Fibroblast of lung (primary cell): ENCODE data around the gene KRT20. TPM values are rescaled to one million over a fixed set of nuclear protein-coding genes. Genes with fewer than 3 reads are reported as not detected.

Experiments
- DNase-seq, 2 donors: peaks; one replicate each; pipeline versions ENCODE4 v3.0.0 to v3.0.0-alpha.2; 2010; ENCODE audit warnings: low read depth in 2 of 2
- H2AFZ ChIP-seq: 2 replicates; pipeline ENCODE4 v1.5.1; 2012; ENCODE audit warnings: low read length, control low read depth, inconsistent platforms
- H3K27ac ChIP-seq: 2 replicates; pipeline ENCODE4 v1.5.1; 2011; ENCODE audit warnings: low read length, control low read depth; ENCODE audit not compliant: insufficient read depth
- H3K27me3 ChIP-seq: 2 replicates; pipeline ENCODE4 v1.5.1; 2011; ENCODE audit warnings: mild to moderate bottlenecking, low read length; ENCODE audit not compliant: control insufficient read depth, insufficient read depth
- H3K36me3 ChIP-seq: 2 replicates; pipeline ENCODE4 v1.5.1; 2011; ENCODE audit warnings: low read length; ENCODE audit not compliant: control insufficient read depth, insufficient read depth
- H3K4me1 ChIP-seq: 2 replicates; pipeline ENCODE4 v1.5.1; 2011; ENCODE audit warnings: low read length; ENCODE audit not compliant: control insufficient read depth, insufficient read depth; ENCODE audit errors: extremely low read depth
- H3K4me2 ChIP-seq: 2 replicates; pipeline ENCODE4 v1.5.1; 2011; ENCODE audit warnings: low read length, control low read depth; ENCODE audit not compliant: insufficient read depth; ENCODE audit errors: extremely low read depth
- H3K4me3 ChIP-seq, 4 experiments: fragments of 200-600 bp in 1 of 4; sonication (generic) in 1 of 4; replicated peaks in 1 of 4; 2 replicates each; pipeline ENCODE4 v1.5.1; 2011 to 2016; ENCODE audit warnings: low read length in 4 of 4, low read depth in 3 of 4, mild to moderate bottlenecking in 3 of 4, control low read depth in 2 of 4, inconsistent platforms in 1 of 4, mixed read lengths in 1 of 4; ENCODE audit not compliant: insufficient read depth in 1 of 4; ENCODE audit errors: control extremely low read depth in 1 of 4
- H3K79me2 ChIP-seq: 2 replicates; pipeline ENCODE4 v1.5.1; 2012; ENCODE audit warnings: mild to moderate bottlenecking, low read length, inconsistent platforms; ENCODE audit not compliant: control insufficient read depth, insufficient read depth
- H3K9ac ChIP-seq: 2 replicates; pipeline ENCODE4 v1.5.1; 2011; ENCODE audit warnings: mild to moderate bottlenecking, low read length, control low read depth; ENCODE audit not compliant: insufficient read depth
- H3K9me3 ChIP-seq: 2 replicates; pipeline ENCODE4 v1.5.1; 2012; ENCODE audit warnings: low read depth, low read length; ENCODE audit not compliant: control insufficient read depth, insufficient read depth
- H4K20me1 ChIP-seq: 2 replicates; pipeline ENCODE4 v1.5.1; 2011; ENCODE audit warnings: low read length; ENCODE audit not compliant: control insufficient read depth, insufficient read depth; ENCODE audit errors: extremely low read depth
- EZH2 ChIP-seq: IDR thresholded peaks from 2 replicates; pipeline ENCODE4 v1.5.1; 2012; ENCODE audit warnings: low read length, control low read depth, mild to moderate bottlenecking; ENCODE audit errors: missing control alignments
- polyA plus RNA-seq, 2 donors: library from polyadenylated mRNA; depleted of rRNA in 1 of 2; stranded (reverse) in 1 of 2; unstranded in 1 of 2; fragments of >200 nt; gene quantifications; 2 replicates each; pipeline ENCODE4 v1.2.1, GENCODE V29; 2011 to 2012; ENCODE audit warnings: missing spikeins in 1 of 2
- total RNA-seq: library from RNA; depleted of rRNA; stranded (reverse); fragments of >200 nt; gene quantifications from 2 replicates; pipeline ENCODE4 v1.2.1, GENCODE V29; 2014
- TF ChIP-seq, protein P1 (sequence below), 2 donors: IDR thresholded peaks in 1 of 2; conservative IDR thresholded peaks in 1 of 2; 1 replicate in 1 of 2; 2 replicates in 1 of 2; pipeline ENCODE4 v1.5.1; 2011 to 2012; ENCODE audit warnings: low read length in 2 of 2, control low read depth in 1 of 2, inconsistent platforms in 1 of 2, low read depth in 1 of 2, mild to moderate bottlenecking in 1 of 2

Gene KRT20
- total and polyA plus RNA-seq, 2 donors (not counting 1 experiment from before 2014, with no cell fraction given): not detected

DNA sequence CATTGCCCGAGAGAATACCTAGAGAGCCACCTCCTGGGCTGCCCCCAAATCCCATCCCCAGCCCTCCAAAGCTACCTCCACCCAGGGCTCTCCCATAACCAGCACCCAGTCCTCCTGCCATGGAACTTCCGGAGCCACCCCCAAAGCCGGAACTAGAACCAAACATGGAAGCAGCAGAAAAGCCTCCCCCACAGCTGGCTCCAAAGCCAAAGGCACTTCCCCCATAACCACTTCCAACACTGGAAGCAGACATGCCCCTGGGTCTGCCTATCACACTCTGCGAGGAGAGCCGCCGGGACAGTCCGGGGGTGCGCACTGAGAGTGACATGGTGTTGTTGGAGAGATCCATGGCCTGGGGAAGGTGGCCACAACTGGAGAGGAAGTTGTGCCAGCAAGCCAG, 18.2 kb downstream of the KRT20 start, which contains the start of gene KRT12:
KRT12 (minus strand) TSS at position 386 of the 400 bp plus-strand sequence; CDS start at position 349, 37 bp downstream.
- Histone ChIP-seq H2AFZ (no peak within 1 kb of the TSS), H3K79me2 (no peaks in the 10 kb centered on the region), H3K9ac (no peak within 1 kb of the TSS), H3K36me3 (no peaks in the 10 kb centered on the region), H3K9me3 (no peaks in the 10 kb centered on the region), H3K4me1 (no peaks in the 10 kb centered on the region), H4K20me1 (no peaks in the 10 kb centered on the region), H3K4me3 (no peak within 1 kb of the TSS), H3K27me3 (no peaks in the 10 kb centered on the region), H3K27ac (no peak within 1 kb of the TSS), H3K4me2 (no peak within 1 kb of the TSS)
- TF ChIP-seq EZH2: no peak
- TF ChIP-seq, protein P1, sequence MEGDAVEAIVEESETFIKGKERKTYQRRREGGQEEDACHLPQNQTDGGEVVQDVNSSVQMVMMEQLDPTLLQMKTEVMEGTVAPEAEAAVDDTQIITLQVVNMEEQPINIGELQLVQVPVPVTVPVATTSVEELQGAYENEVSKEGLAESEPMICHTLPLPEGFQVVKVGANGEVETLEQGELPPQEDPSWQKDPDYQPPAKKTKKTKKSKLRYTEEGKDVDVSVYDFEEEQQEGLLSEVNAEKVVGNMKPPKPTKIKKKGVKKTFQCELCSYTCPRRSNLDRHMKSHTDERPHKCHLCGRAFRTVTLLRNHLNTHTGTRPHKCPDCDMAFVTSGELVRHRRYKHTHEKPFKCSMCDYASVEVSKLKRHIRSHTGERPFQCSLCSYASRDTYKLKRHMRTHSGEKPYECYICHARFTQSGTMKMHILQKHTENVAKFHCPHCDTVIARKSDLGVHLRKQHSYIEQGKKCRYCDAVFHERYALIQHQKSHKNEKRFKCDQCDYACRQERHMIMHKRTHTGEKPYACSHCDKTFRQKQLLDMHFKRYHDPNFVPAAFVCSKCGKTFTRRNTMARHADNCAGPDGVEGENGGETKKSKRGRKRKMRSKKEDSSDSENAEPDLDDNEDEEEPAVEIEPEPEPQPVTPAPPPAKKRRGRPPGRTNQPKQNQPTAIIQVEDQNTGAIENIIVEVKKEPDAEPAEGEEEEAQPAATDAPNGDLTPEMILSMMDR (conservative IDR thresholded peaks at IDR 0.05 in 1 of 2, IDR thresholded peaks at IDR 0.05 in 1 of 2; ENCODE audit: low read depth in 1 of 2, low read length in 2 of 2): no peak
- DNase-seq: no peak

DNA sequence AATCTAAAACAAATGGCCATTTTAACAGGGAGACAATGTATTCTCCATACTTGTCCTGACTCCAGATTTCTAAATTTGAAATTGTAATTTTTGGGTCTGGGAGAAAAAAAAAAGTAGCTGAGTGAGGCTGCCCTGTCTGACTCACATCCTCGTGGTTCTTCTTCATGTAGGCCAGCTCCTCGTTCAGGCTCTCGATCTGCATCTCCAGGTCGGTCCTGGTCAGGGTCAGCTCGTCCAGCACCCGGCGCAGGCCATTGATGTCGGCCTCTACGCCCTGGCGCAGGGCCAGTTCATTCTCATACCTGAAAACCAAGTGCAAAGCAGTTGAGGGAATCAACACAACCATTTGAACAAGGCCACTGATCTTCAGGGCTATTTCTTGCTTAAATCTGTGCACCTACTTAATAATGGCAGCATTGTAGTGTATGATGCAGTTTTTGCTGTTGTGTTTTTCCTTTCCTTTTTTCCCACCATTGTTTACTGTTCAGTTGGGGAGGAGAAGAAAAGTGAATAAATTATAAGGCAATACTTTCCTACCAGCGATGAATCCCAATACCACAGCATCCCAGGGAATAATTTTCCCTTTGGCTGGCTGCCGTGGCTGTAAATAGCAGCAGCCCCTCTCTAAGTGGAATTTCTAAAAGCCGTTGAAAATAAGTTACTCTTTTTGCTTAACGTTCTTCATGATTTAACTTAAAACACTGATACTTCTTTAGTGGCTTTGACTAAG, 20.2 kb downstream of the KRT20 start:
- Histone ChIP-seq H4K20me1 (no peaks in the 10 kb centered on the region), H3K4me1 (no peaks in the 10 kb centered on the region), H3K9me3 (no peaks in the 10 kb centered on the region), H3K36me3 (no peaks in the 10 kb centered on the region), H3K27ac (no peak overlapping the region), H3K79me2 (no peaks in the 10 kb centered on the region), H3K4me3 (no peak overlapping the region), H3K27me3 (no peaks in the 10 kb centered on the region), H2AFZ (no peak overlapping the region), H3K9ac (no peak overlapping the region), H3K4me2 (no peak overlapping the region)
- no peak for TF ChIP-seq EZH2
- TF ChIP-seq, protein P1 (conservative IDR thresholded peaks at IDR 0.05 in 1 of 2, IDR thresholded peaks at IDR 0.05 in 1 of 2; ENCODE audit: low read depth in 1 of 2, low read length in 2 of 2): no peak
- peak in 1 of 2 donors; percentile 20 for DNase-seq

DNA sequence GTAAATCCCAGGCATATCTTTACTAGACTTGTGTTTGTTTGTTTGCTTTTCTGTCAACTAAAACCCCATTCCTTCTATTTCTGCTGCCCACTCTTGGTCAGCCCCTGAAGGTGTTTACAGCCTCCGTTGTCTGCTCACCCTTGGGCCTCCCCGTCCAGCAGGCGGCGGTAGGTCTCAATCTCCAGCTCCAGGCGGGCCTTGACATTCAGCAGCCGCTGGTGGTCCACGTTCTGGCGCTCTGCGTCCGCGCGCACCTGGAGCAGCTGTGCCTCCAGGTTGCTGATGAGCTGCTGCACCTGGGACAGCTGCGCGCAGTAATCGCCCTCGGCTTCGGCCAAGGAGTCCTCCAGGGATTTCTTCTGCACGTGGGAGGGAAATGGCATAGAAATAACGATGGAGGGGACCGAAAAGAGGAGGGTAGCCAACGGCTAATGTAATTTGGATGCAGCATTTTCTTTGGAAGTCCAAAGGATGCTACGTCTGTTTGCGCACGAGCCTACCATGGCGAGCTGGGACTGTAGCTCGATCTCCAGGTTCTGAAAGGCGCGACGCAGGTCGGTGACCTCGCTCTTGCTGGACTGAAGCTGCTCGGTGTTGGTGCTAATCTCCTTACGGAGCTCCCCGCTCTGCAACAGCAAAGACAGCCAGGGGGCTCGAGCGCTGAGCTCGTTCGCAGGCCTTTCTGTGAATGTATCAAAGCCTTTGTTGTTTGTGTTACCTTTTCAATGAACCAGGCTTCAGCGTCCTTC, 21.9 kb downstream of the KRT20 start:
- H2AFZ ChIP-seq: no peak overlapping the region
- no peaks in the 10 kb centered on the region for H3K36me3 ChIP-seq
- H3K4me3 ChIP-seq: no peak overlapping the region
- H3K4me2 ChIP-seq: peak overlapping the region; percentile 44
- TF ChIP-seq, protein P1 (conservative IDR thresholded peaks at IDR 0.05 in 1 of 2, IDR thresholded peaks at IDR 0.05 in 1 of 2; ENCODE audit: low read depth in 1 of 2, low read length in 2 of 2): peak; percentile 49 to 51
- no peak for TF ChIP-seq EZH2
- H3K9me3 ChIP-seq: no peaks in the 10 kb centered on the region
- H4K20me1 ChIP-seq: no peaks in the 10 kb centered on the region
- H3K4me1 ChIP-seq: no peaks in the 10 kb centered on the region
- H3K27ac ChIP-seq: no peak overlapping the region
- no peaks in the 10 kb centered on the region for H3K27me3 ChIP-seq
- peak in 1 of 2 donors; percentile 9 for DNase-seq
- no peaks in the 10 kb centered on the region for H3K79me2 ChIP-seq
- no peak overlapping the region for H3K9ac ChIP-seq
